ENCODE measurements around the gene RGS21. TPM values are rescaled to one million over a fixed set of nuclear protein-coding genes. Genes with fewer than 3 reads are reported as not detected.

The RGS21 gene
- total RNA-seq, 4 donors from 2014 or later = not detected

GRCh38 chr1:192375306-192375705, 58.5 kb downstream of the RGS21 start:
- Histone ChIP-seq H3K27me3 (no peaks in the 10 kb centered on the region), H3K9me3 (no peaks in the 10 kb centered on the region), H3K4me1 (no peaks in the 10 kb centered on the region), H3K4me3 (no peak overlapping the region), H3K27ac (no peak overlapping the region), H3K36me3 (no peaks in the 10 kb centered on the region)
- 71% methylated on average over 2 of the region's 2 CpGs for WGBS
- DNase-seq (ENCODE audit: low spot score in 2 of 2) = no peak
- TF ChIP-seq EP300 (IDR thresholded peaks at IDR 0.05) (no peak), POLR2A (IDR thresholded peaks at IDR 0.05) (no peak), CTCF (IDR thresholded peaks at IDR 0.05) (no peak), POLR2AphosphoS5 (IDR thresholded peaks at IDR 0.05) (no peak)

GRCh38 chr1:192376374-192376773, 59.6 kb downstream of the RGS21 start:
- TF ChIP-seq POLR2A (IDR thresholded peaks at IDR 0.05) = no peak
- TF ChIP-seq CTCF (IDR thresholded peaks at IDR 0.05) = no peak
- TF ChIP-seq EP300 (IDR thresholded peaks at IDR 0.05) = no peak
- DNase-seq (ENCODE audit: low spot score in 2 of 2) = no peak
- Histone ChIP-seq H3K9me3 (no peaks in the 10 kb centered on the region), H3K27me3 (no peaks in the 10 kb centered on the region), H3K4me3 (no peak overlapping the region), H3K4me1 (no peaks in the 10 kb centered on the region), H3K36me3 (no peaks in the 10 kb centered on the region), H3K27ac (no peak overlapping the region)
- WGBS = 62% methylated on average over 3 of the region's 3 CpGs

GRCh38 chr1:192378276-192378675, 61.5 kb downstream of the RGS21 start:
- H3K4me3 ChIP-seq = no peak overlapping the region
- H3K4me1 ChIP-seq = no peaks in the 10 kb centered on the region
- H3K27me3 ChIP-seq = no peaks in the 10 kb centered on the region
- no peak overlapping the region for H3K27ac ChIP-seq
- TF ChIP-seq CTCF (IDR thresholded peaks at IDR 0.05) (no peak), POLR2A (IDR thresholded peaks at IDR 0.05) (no peak), EP300 (IDR thresholded peaks at IDR 0.05) (no peak), POLR2AphosphoS5 (IDR thresholded peaks at IDR 0.05) (no peak)
- H3K9me3 ChIP-seq = no peaks in the 10 kb centered on the region
- no peak for DNase-seq (ENCODE audit: low spot score in 2 of 2)
- no peaks in the 10 kb centered on the region for H3K36me3 ChIP-seq

GRCh38 chr1:192378878-192379277, 62.1 kb downstream of the RGS21 start:
- no peaks in the 10 kb centered on the region for H3K9me3 ChIP-seq
- TF ChIP-seq POLR2AphosphoS5 (IDR thresholded peaks at IDR 0.05) (no peak), POLR2A (IDR thresholded peaks at IDR 0.05) (no peak), EP300 (IDR thresholded peaks at IDR 0.05) (no peak), CTCF (IDR thresholded peaks at IDR 0.05) (no peak)
- H3K36me3 ChIP-seq = no peaks in the 10 kb centered on the region
- H3K27me3 ChIP-seq = no peaks in the 10 kb centered on the region
- no peak overlapping the region for H3K4me3 ChIP-seq
- no peak overlapping the region for H3K27ac ChIP-seq
- no peaks in the 10 kb centered on the region for H3K4me1 ChIP-seq
- DNase-seq (ENCODE audit: low spot score in 2 of 2) = no peak

- WGBS = 76% methylated on average over 2 of the region's 2 CpGs
- Histone ChIP-seq H3K27me3 (no peaks in the 10 kb centered on the region), H3K4me3 (no peak overlapping the region), H3K4me1 (no peaks in the 10 kb centered on the region), H3K27ac (no peak overlapping the region), H3K36me3 (no peaks in the 10 kb centered on the region), H3K9me3 (no peaks in the 10 kb centered on the region)
- TF ChIP-seq EP300 (IDR thresholded peaks at IDR 0.05) = no peak
- TF ChIP-seq POLR2A (IDR thresholded peaks at IDR 0.05) = no peak
- TF ChIP-seq POLR2AphosphoS5 (IDR thresholded peaks at IDR 0.05) = no peak
- no peak for TF ChIP-seq CTCF (IDR thresholded peaks at IDR 0.05)
- no peak for DNase-seq (ENCODE audit: low spot score in 2 of 2)
These were observed 62.8 kb downstream of the RGS21 start for GRCh38 chr1:192379554-192379953.

All from suprapubic skin (tissue), 4 donors.